AG09309 (cell line): ENCODE measurements around the gene PTGIR.
A peak's percentile ranks its signal among the peaks of the same experiment; 100 is the strongest.

Experiments
- DNase-seq: peaks from one replicate; pipeline ENCODE4 v3.0.0-alpha.2; 2010; ENCODE audit warnings: low read depth
- H3K4me3 ChIP-seq: 2 replicates; pipeline ENCODE4 v1.5.1; 2011; ENCODE audit warnings: mild to moderate bottlenecking, low read depth, low read length, moderate library complexity; ENCODE audit not compliant: control insufficient read depth
- CTCF ChIP-seq: IDR thresholded peaks from 2 replicates; pipeline ENCODE4 v1.5.1; 2011; ENCODE audit warnings: mild to moderate bottlenecking, low read depth, low read length, inconsistent platforms; ENCODE audit not compliant: insufficient read depth, control insufficient read depth; ENCODE audit errors: missing control alignments

Gene PTGIR

GRCh38 chr19:46660551-46661019, 35.7 kb upstream of the PTGIR start:
- no peak for TF ChIP-seq CTCF
- no peak for DNase-seq
- peak overlapping the region; percentile 54 for H3K4me3 ChIP-seq

DNA sequence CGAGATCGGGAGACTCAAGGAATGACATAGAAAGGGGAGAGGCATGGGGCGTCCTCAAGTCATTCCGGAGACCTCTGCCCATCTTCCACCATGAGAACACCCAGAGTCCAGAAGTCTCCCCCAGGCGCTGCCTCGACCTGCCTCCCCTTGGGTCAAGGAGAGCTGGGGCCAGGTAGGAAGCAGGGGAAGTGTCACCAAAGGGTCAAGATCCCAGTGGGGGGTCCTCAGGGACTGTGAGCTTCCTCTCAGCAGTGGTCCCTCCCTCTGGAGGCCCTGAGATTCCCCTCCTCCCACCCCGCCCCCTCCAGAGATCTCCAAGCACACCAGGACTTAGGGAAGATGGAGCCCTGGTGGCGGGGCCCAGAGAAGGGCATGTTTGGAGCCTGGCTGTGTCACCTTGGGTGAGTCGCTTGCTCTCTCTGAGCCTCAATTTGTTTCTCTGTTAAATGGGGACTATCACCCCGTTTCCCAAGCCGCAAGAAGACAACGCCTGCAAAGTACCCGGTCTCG, 35.2 kb upstream of the PTGIR start:
- no peak for TF ChIP-seq CTCF
- no peak for DNase-seq
- H3K4me3 ChIP-seq: peak overlapping the region; percentile 54

DNA sequence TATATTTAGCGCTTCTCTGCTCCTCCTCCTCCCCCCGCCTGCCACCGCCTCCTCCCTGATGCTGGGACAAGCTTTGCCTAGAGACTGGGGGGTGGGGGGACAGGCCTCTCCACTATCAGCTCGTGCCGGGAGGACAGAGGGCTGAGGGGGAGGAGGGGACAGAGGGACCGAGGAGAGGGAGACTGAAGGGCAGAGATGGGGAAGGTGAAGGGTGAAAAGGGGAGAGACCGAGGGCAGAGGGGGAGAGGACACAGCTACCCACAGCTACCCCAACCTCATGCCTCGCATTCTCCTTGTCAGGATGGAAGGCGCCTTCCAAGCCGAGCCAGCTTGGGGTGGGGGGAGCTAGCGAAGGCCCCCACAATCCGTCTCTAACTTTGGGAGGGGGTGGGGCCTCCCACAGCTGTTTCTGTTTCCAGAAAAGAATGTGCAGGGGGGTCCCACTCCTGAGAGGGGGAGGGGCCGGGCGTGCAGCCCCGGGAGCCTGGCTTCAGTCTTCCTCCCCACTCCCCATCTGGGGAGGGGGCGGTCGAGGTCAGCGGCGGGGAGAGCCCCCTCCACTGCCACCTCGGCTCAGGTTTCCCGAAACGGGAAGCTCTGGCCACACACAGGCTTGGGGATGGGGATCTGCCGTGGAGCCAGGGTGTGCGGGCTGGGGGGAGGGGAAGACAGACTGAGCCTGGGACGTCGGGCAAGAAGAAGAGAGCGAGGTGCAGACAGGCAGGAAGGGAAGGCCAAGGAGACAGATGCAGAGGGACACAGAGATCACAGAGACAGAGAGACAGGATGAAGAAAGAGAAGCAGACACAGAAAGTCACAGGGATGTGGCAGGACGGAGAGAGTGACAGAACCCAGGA, 34.5 kb upstream of the PTGIR start:
- no peak for TF ChIP-seq CTCF
- H3K4me3 ChIP-seq: peak overlapping the region; percentile 54
- DNase-seq: no peak

DNA sequence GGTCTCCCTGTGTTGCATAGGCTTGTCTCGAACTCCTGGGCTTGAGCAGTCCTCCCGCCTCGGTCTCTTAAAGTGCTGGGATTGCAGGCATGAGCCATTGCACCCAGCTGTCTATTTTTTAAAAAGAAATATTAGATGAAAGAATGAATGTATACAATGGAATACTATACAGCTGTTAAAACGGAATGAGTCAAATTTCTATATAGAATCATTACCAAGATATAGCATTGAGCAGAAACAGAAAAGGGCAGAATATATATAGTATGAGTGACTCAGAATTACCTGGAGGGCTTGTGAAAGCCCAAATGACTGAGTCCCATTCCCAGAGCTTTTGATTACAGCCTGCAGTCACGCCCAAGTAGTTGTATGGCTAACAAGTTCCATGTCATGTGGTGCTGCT, 31.7 kb upstream of the PTGIR start:
- H3K4me3 ChIP-seq: no peak overlapping the region
- TF ChIP-seq CTCF: no peak

GRCh38 chr19:46654621-46655152, 29.8 kb upstream of the PTGIR start:
- no peak for DNase-seq
- no peak overlapping the region for H3K4me3 ChIP-seq
- no peak for TF ChIP-seq CTCF

More for the DNA sequence above, 31.7 kb upstream of the PTGIR start:
- no peak for DNase-seq

DNA sequence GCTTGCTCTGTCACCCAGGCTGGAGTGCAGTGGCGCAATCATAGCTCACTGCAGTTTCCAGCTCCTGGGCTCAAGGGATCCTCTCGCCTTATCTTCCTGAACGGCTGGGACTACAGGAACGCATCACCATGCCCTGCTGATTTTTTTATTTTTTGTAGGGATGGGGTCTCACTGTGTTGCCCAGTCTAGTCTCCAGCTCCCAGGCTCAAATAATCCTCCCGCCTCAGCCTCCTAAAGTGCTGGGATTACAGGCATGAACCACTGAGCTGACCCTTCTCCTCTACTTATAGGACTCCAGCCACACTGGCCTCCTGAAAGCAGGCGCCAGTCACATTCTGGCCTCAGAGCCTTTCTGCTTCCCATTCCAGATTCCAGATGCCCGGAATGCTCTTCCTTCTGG, 25.6 kb upstream of the PTGIR start:
- no peak for TF ChIP-seq CTCF
- H3K4me3 ChIP-seq: no peak overlapping the region
- no peak for DNase-seq
